GM18867 (cell line): ENCODE data around the gene NDUFS6.

ENCODE experiments used
- ATAC-seq: cut with Tn5 transposase; IDR thresholded peaks from one replicate; pipeline ENCODE4 v1.9.1; 2021; ENCODE audit warnings: mild to moderate bottlenecking, moderate library complexity; ENCODE audit not compliant: unreplicated experiment

Gene NDUFS6

GRCh38 chr5:1801222-1801966 is at the start of gene NDUFS6:
Gene NDUFS6, plus strand, starts transcription at chr5:1801407. Its CDS starts 11 bp downstream, at chr5:1801418.
- ATAC-seq: peak; percentile 58

GRCh38 chr5:1751864-1752822 is 49.1 kb upstream of the NDUFS6 start:
- ATAC-seq: no peak

- ATAC-seq: no peak
Measured at GRCh38 chr5:1752881-1753280, 48.3 kb upstream of the NDUFS6 start.

GRCh38 chr5:1753490-1753889 is 47.7 kb upstream of the NDUFS6 start:
- ATAC-seq: no peak

GRCh38 chr5:1754531-1755220 is 46.5 kb upstream of the NDUFS6 start:
- ATAC-seq: no peak

- no peak for ATAC-seq
Measured at GRCh38 chr5:1755321-1755949, 45.8 kb upstream of the NDUFS6 start.

DNA sequence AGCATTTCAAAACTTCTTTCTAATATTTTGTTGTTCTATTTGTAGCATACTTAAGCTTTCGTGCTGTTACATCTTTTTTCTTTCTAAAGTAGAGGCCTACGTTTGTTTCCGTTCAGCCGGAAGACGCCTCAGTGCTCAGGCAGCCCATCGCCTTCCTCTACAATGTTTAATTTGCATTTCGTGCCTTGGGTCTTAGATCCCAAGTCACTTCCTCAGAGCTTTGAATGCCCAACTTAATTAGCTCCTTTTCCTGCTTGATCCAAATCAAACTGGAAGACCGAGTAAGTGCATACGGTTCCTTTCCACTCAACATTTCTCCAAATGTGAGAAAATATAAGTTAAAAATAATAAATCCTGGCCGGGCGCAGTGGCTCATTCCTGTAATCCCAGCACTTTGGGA is 44.7 kb upstream of the NDUFS6 start:
- no peak for ATAC-seq

DNA sequence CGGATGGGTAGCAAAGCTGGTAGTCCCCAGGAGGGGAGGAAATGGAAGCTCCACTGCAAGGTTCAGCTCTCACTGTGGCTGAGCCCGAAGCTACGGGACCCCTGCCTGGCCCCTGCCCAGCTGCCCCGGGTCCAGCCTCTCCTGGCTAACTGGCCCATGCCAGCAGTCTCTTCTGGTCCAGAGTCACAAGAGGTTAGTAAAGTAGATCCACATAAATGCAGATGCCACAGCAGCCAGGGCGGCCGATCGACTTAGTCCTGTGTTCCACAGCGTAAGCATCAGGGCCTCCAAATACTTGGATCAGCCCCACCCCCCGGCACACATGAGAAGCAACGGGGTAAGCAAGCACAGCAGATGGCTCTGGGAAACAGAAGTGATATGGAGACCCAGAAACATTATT is 43.7 kb upstream of the NDUFS6 start:
- no peak for ATAC-seq

- ATAC-seq: no peak
Measured at GRCh38 chr5:1758574-1758973, 42.6 kb upstream of the NDUFS6 start.

DNA sequence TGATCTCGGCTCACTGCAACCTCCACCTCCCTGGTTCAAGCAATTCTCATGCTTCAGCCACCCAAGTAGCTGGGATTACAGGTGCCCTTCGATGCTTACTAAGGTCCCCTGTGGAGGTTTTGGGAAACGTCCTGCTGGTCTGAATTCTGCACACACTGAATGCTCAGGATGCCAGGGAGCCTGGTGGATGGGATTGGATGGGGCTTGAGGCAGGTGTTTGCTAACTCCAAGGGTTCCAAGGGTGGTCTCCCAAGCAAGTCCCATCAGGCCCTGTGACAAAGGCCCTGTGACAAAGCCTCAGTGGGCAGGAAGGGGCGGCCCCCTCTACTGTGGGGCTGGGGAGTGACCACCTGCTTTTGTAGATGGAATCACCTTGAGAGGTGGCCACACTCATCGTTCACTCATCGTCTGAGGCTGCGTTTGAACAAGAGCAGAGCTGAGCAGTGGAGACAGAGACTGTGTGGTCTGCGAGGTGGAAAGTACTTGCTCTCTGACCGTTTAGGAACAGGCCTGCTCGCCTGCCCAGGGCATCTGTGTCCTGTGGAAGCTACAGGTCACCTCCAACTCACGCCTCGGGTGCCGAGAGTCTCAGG is 41.7 kb upstream of the NDUFS6 start:
- no peak for ATAC-seq

DNA sequence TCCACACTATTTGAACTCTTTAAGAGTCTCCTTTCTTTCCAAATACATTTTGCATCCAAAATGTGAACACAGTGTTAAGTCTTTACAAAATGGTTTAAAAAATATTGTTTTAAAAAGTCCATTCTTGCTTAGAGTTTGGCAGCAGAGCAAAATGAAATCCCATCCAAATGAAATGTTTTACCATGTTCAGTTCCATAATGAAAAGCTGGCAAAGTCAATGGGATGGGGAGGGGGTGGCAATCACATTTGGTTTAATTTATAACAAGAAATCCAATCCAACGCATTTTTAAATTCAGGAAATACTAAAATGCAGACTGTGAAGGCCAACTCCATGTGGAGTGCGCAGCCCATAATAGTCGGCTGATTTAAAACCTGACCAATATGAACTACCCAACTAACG is 41.0 kb upstream of the NDUFS6 start:
- no peak for ATAC-seq

DNA sequence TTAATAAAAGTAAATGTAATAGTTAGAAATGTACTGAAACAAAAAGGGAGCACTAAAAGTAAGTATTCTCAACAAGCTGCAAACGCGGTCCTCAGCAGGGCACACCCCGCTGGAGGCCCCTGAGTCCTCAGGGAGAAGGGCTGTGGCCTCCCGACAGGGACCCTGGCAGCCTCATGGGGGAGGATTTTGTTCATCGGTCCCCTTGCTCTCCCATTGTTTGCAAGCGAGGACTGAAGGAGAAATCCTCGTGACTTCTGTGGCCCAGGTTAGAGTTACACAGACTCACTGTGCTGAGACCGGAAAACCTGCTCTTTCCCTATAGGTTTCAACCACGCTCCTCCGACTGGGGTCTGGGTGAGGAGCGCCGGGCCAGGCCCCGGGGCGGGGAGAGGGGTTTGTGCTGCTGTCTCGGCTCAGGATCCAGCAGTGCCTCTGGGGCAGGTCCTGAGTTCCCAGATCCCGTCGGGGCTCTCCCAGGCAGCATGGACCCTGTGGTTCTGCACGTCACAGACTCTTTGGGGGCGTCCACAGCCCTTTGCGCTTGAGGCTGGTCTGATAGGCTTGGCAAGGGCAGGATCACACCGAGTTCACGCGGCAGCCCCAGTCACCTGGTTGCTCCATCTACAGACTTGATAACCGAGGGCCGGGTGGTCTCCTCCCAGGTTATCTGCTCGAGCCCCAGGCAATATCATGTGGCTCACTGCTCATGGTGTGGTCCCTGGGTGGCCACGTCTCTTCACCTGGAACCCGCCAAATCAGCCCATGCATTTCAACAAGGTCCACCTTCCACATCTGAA is 40.4 kb upstream of the NDUFS6 start:
- no peak for ATAC-seq

GRCh38 chr5:1761453-1761755 is 39.8 kb upstream of the NDUFS6 start:
- ATAC-seq: no peak

GRCh38 chr5:1762121-1762882 is 38.9 kb upstream of the NDUFS6 start:
- no peak for ATAC-seq

DNA sequence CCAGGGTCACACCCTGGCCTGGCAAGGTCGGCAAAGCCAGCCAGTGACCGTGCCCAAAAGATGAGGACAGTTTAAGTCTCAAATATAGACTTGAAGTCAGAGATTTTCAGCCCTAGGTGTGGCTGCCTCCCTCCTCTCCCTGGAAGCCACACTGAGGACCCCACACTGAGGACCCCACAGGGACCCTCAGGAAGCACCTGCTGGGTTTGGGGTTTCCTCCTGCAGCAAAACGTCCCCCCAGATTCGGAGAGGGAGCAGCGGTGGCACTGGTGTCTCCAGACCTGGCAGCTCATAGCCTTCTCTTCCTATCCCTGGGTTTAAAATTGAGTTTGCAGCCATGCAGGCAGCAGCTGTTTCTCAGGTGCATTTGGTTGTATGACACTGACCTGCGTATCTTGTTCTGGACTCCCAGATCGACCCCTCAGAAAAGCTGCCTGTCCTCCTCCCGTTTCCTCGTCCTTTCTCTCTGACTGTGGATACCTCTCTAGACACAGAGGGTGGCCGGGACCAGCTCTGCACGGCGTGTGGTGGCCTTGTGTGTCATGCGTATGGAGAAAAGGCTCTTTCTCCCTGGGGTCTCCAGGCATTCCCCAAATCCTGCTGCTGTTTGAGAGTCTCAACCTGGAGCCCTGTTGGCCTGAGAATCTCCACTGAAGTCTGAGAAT is 38.2 kb upstream of the NDUFS6 start:
- no peak for ATAC-seq

- peak; percentile 58 for ATAC-seq
Measured at GRCh38 chr5:1763548-1763911, 37.7 kb upstream of the NDUFS6 start.

DNA sequence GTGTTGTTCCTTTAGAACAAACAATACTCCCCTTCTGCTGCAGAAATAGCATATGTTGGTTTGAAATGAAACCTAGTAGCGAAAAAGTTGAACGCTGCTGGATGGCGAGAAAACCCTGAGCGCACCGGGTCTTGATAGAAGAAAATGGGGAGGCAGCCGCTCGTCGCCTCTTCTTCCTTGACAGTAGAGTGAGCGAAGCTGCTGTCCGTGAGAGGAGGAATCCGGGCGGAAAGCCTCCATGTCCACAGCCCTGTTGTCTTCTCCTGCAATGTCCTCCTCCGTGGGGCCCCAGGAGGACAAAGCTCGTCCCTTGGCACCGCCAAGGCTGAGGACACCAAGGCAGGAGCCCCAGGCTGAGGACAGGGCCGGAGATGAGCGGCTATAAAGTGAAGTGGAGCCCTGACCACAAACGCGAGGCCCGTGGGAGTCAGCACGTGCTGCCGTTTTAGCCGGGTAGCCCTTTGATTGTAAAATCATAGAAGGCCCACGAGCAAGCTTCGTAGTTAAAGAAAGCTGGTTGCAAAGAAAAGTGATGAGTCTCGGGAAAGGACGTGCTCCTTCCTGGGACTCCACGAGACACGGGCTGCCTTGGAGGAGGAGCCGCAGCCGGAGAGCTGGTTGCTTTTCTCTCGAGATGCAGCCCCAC is 37.1 kb upstream of the NDUFS6 start:
- no peak for ATAC-seq

- no peak for ATAC-seq
Measured at GRCh38 chr5:1764606-1764960, 36.6 kb upstream of the NDUFS6 start.
